Measurements from ENCODE around the gene TMEM233.

DNA sequence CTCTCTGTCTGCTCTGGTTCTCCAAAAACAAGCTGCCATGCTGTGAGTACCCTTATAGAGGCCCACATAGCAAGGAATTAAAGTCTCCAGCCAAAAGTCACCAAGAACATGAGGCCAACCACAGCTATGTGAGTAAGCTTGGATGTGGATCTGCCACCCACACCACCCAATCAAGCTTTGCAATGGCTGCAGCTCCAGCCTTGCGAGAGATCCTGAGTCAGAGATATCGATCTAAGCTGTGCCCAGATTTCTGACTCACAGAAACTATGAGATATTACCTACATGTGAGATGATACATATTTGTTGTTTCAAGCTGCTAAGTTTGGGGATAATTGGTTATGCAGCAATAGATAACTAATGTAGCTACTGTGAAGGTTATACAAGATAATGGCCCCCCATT lies 15.5 kb upstream of the TMEM233 start:
- TF ChIP-seq, protein P1, sequence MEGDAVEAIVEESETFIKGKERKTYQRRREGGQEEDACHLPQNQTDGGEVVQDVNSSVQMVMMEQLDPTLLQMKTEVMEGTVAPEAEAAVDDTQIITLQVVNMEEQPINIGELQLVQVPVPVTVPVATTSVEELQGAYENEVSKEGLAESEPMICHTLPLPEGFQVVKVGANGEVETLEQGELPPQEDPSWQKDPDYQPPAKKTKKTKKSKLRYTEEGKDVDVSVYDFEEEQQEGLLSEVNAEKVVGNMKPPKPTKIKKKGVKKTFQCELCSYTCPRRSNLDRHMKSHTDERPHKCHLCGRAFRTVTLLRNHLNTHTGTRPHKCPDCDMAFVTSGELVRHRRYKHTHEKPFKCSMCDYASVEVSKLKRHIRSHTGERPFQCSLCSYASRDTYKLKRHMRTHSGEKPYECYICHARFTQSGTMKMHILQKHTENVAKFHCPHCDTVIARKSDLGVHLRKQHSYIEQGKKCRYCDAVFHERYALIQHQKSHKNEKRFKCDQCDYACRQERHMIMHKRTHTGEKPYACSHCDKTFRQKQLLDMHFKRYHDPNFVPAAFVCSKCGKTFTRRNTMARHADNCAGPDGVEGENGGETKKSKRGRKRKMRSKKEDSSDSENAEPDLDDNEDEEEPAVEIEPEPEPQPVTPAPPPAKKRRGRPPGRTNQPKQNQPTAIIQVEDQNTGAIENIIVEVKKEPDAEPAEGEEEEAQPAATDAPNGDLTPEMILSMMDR (IDR thresholded peaks at IDR 0.05), result no peak
- TF ChIP-seq JUNB (IDR thresholded peaks at IDR 0.05) (no peak), CHD4 (IDR thresholded peaks at IDR 0.05; ENCODE audit: borderline replicate concordance) (no peak), HMGXB4 (CRISPR knock-in tag; IDR thresholded peaks at IDR 0.05; ENCODE audit: borderline replicate concordance) (no peak), HDAC2 (IDR thresholded peaks at IDR 0.05) (no peak)

Measured in A549 (cell line).